Neuronal stem cell (in vitro differentiated cells): ENCODE measurements around the gene SYTL2.

ENCODE experiments used
- DNase-seq: peaks from one replicate; pipeline ENCODE4 v3.0.0-alpha.2; 2013; ENCODE audit warnings: low spot score
- H2AFZ ChIP-seq: one replicate; pipeline ENCODE4 v1.6.1; 2013; ENCODE audit warnings: mild to moderate bottlenecking, low read length, inconsistent platforms
- H2AK5ac ChIP-seq: 2 replicates; pipeline ENCODE4 v1.6.1; 2013; ENCODE audit warnings: low read depth, mild to moderate bottlenecking, inconsistent platforms, low read length, moderate library complexity, mixed read lengths
- H2BK120ac ChIP-seq: 2 replicates; pipeline ENCODE4 v1.6.1; 2013; ENCODE audit warnings: low read depth, mild to moderate bottlenecking, inconsistent platforms, low read length, moderate library complexity, mixed read lengths
- H2BK12ac ChIP-seq: one replicate; pipeline ENCODE4 v1.6.1; 2013; ENCODE audit warnings: low read length, inconsistent platforms
- H2BK15ac ChIP-seq: 2 replicates; pipeline ENCODE4 v1.6.1; 2013; ENCODE audit warnings: mild to moderate bottlenecking, low read length, inconsistent platforms, mixed read lengths
- H2BK5ac ChIP-seq: one replicate; pipeline ENCODE4 v1.6.1; 2013; ENCODE audit warnings: inconsistent platforms, mild to moderate bottlenecking, low read length, moderate library complexity
- H3K14ac ChIP-seq: one replicate; pipeline ENCODE4 v1.6.1; 2013; ENCODE audit warnings: low read length, inconsistent platforms
- H3K18ac ChIP-seq: 2 replicates; pipeline ENCODE4 v1.6.1; 2013; ENCODE audit warnings: low read length, inconsistent platforms
- H3K23ac ChIP-seq: 2 replicates; pipeline ENCODE4 v1.6.1; 2013; ENCODE audit warnings: low read depth, mild to moderate bottlenecking, mixed read lengths, low read length, inconsistent platforms; ENCODE audit not compliant: poor library complexity
- H3K27ac ChIP-seq: replicated peaks from 3 replicates; pipeline ENCODE4 v1.5.1; 2013; ENCODE audit warnings: low read length, inconsistent platforms
- H3K27me3 ChIP-seq, 3 experiments: 2 replicates each; pipeline ENCODE4 v1.6.1; 2013; ENCODE audit warnings: low read length in 3 of 3, mild to moderate bottlenecking in 2 of 3, inconsistent platforms in 1 of 3, low read depth in 1 of 3, mixed read lengths in 1 of 3, moderate library complexity in 1 of 3; ENCODE audit not compliant: control insufficient read depth in 3 of 3, insufficient read depth in 3 of 3
- H3K36me3 ChIP-seq, 2 donors: replicated peaks in 1 of 2; 2 replicates each; pipeline ENCODE4 v1.6.1; 2013; ENCODE audit warnings: low read length in 2 of 2; ENCODE audit not compliant: control insufficient read depth in 2 of 2, insufficient read depth in 2 of 2
- H3K4ac ChIP-seq: 2 replicates; pipeline ENCODE4 v1.6.1; 2013; ENCODE audit warnings: inconsistent platforms, mild to moderate bottlenecking, low read length, moderate library complexity
- H3K4me1 ChIP-seq, 2 donors: 1 replicate in 1 of 2; 2 replicates in 1 of 2; pipeline ENCODE4 v1.6.1; 2013; ENCODE audit warnings: low read length in 2 of 2, low read depth in 1 of 2; ENCODE audit not compliant: control insufficient read depth in 2 of 2, insufficient read depth in 1 of 2
- H3K4me2 ChIP-seq: one replicate; pipeline ENCODE4 v1.6.1; 2013; ENCODE audit warnings: mild to moderate bottlenecking, low read length, inconsistent platforms; ENCODE audit not compliant: insufficient read depth, poor library complexity, severe bottlenecking
- H3K4me3 ChIP-seq, 2 donors: 2 replicates each; pipeline ENCODE4 v1.5.1; 2013; ENCODE audit warnings: low read length in 2 of 2, mild to moderate bottlenecking in 2 of 2, inconsistent platforms in 1 of 2, moderate library complexity in 1 of 2
- H3K79me1 ChIP-seq: one replicate; pipeline ENCODE4 v1.6.1; 2013; ENCODE audit warnings: low read depth, mild to moderate bottlenecking, inconsistent platforms, low read length, moderate library complexity
- H3K9ac ChIP-seq: one replicate; pipeline ENCODE4 v1.6.1; 2013; ENCODE audit warnings: mild to moderate bottlenecking, low read depth, low read length, inconsistent platforms; ENCODE audit not compliant: poor library complexity
- H3K9me3 ChIP-seq, 2 donors: replicated peaks in 1 of 2; 2 replicates each; pipeline versions ENCODE3 to v1.6.1; 2013; ENCODE audit warnings: low read length in 2 of 2, mild to moderate bottlenecking in 2 of 2, inconsistent platforms in 1 of 2, low read depth in 1 of 2, mixed read lengths in 1 of 2, moderate library complexity in 1 of 2; ENCODE audit not compliant: control insufficient read depth in 2 of 2, insufficient read depth in 1 of 2
- H4K8ac ChIP-seq: one replicate; pipeline ENCODE4 v1.6.1; 2013; ENCODE audit warnings: low read depth, mild to moderate bottlenecking, inconsistent platforms, low read length, moderate library complexity
- H4K91ac ChIP-seq: one replicate; pipeline ENCODE4 v1.6.1; 2013; ENCODE audit warnings: low read length, low read depth, mild to moderate bottlenecking, inconsistent platforms; ENCODE audit not compliant: poor library complexity
- WGBS, 2 donors: extraction: QIAGEN DNeasy Blood & Tissue Kit; methylation state at CpG; one replicate each; pipeline ENCODE4 v1.1.7; 2013; ENCODE audit warnings: missing lambda C conversion rate in 2 of 2, mixed read lengths in 1 of 2; ENCODE audit not compliant: insufficient read length in 2 of 2, insufficient replicate concordance in 1 of 2; ENCODE audit errors: extremely low coverage in 2 of 2; 5-methylcytosine and 5-hydroxymethylcytosine counted together

SYTL2 gene

DNA sequence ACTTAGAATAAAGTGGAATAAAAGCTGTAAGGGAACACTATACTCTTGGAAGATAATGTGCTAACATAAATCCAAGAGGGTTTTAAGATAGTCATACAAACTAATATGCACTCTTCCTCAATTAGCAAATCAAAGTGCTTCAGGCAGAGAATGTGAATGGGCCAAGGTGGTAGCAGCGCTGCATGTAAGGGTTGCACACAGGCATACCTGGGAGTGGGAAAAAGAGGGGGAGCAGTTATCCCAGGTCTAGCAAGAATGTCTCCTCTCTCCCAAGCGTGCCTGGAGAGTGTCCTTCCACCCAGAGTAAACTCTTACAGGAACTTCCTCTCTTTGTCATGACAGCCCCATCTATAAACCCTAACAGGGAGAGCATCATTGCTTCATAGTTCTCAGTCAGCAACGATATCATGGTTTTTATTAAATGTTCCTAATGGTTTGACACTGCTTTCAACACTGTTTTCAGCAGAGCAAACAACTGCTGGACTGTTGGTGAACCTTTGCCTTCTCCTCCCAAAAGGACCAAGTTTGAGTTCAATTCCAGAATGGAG is 61.6 kb downstream of the SYTL2 start:
- Histone ChIP-seq H3K9me3 (no peaks in the 10 kb centered on the region), H2BK5ac (no peak overlapping the region)

DNA sequence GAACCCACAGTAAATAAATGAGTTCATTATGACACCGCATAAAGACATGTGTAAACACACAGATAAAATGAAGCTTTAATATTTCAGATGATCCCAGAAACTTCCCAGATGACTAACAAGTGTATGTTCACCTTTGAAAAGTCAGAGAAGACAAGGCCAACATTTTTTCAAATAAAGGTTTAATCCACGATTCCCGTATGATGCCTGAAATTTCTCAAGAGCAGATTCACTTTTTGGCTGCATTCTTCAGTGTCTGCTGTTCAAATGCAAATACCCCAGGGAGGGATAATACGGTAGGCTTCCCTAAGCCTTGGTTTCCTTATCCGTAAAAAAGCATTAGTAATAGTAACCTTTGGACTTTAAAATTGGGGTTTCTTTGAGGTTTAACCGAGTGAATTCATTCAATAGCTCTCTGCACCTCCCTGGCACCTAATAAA is 62.5 kb downstream of the SYTL2 start:
- Histone ChIP-seq H4K91ac (no peak overlapping the region), H2AFZ (no peak overlapping the region), H3K9me3 (no peaks in the 10 kb centered on the region), H2BK120ac (no peak overlapping the region), H3K79me1 (no peaks in the 10 kb centered on the region), H3K4me2 (no peak overlapping the region), H3K36me3 (no peaks in the 10 kb centered on the region), H3K23ac (no peak overlapping the region), H3K4me1 (no peaks in the 10 kb centered on the region), H2BK5ac (no peak overlapping the region), H3K4me3 (no peak overlapping the region), H3K27me3 (no peaks in the 10 kb centered on the region), H2BK15ac (no peak overlapping the region), H3K27ac (no peak overlapping the region), H3K9ac (no peak overlapping the region), H3K18ac (no peak overlapping the region), H2AK5ac (no peak overlapping the region), H3K4ac (no peak overlapping the region), H4K8ac (no peak overlapping the region), H2BK12ac (no peak overlapping the region), H3K14ac (no peak overlapping the region)
- DNase-seq = no peak
- no CpG with 5 or more reads among the region's 6 CpGs for WGBS, 2 donors

More for the DNA sequence above, 61.6 kb downstream of the SYTL2 start:
- WGBS, 2 donors = no CpG with 5 or more reads among the region's 3 CpGs
- H3K14ac ChIP-seq = no peak overlapping the region
- H2AFZ ChIP-seq = no peak overlapping the region
- no peak for DNase-seq
- H3K36me3 ChIP-seq = no peaks in the 10 kb centered on the region
- H2BK120ac ChIP-seq = no peak overlapping the region
- H3K4me3 ChIP-seq = no peak overlapping the region
- no peaks in the 10 kb centered on the region for H3K4me1 ChIP-seq
- H4K8ac ChIP-seq = no peak overlapping the region
- no peaks in the 10 kb centered on the region for H3K27me3 ChIP-seq
- no peak overlapping the region for H3K9ac ChIP-seq
- H4K91ac ChIP-seq = no peak overlapping the region
- H3K27ac ChIP-seq = no peak overlapping the region
- H2AK5ac ChIP-seq = no peak overlapping the region
- H3K4ac ChIP-seq = no peak overlapping the region
- H3K4me2 ChIP-seq = no peak overlapping the region
- H2BK15ac ChIP-seq = no peak overlapping the region
- H3K79me1 ChIP-seq = no peaks in the 10 kb centered on the region
- H2BK12ac ChIP-seq = no peak overlapping the region
- no peak overlapping the region for H3K23ac ChIP-seq
- H3K18ac ChIP-seq = no peak overlapping the region

DNA sequence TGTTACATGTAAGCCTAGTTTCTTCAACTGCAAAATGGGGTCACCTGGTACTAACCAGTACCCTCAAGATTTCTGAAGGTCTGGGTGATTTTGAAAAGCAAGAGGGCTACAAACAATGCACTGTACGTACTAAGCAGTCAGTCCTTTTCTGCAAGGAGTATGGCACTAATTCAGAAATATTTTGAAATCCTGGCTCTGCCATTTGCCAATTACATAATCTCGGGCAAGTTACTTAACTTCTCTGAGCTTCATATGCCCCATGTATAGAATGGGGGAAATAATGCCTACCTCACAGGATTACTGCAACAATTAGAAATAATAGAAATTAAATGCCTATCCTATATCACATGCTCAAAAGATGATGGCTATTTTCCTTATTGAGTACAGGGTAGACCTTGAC is 64.3 kb downstream of the SYTL2 start:
- H4K91ac ChIP-seq = no peak overlapping the region
- no peak overlapping the region for H3K18ac ChIP-seq
- no peaks in the 10 kb centered on the region for H3K79me1 ChIP-seq
- no peaks in the 10 kb centered on the region for H3K9me3 ChIP-seq
- no peak overlapping the region for H3K27ac ChIP-seq
- H2BK5ac ChIP-seq = no peak overlapping the region
- no CpG with 5 or more reads among the region's 2 CpGs for WGBS, 2 donors
- no peak overlapping the region for H3K4me3 ChIP-seq
- H3K4me2 ChIP-seq = no peak overlapping the region
- H3K4me1 ChIP-seq = peaks cover 0 to 1% of the 10 kb centered on the region in 2 donors
- H2BK12ac ChIP-seq = no peak overlapping the region
- no peak for DNase-seq
- H3K14ac ChIP-seq = no peak overlapping the region
- H3K23ac ChIP-seq = no peak overlapping the region
- H4K8ac ChIP-seq = no peak overlapping the region
- H3K4ac ChIP-seq = no peak overlapping the region
- no peaks in the 10 kb centered on the region for H3K27me3 ChIP-seq
- H3K9ac ChIP-seq = no peak overlapping the region
- H3K36me3 ChIP-seq = no peaks in the 10 kb centered on the region
- H2AFZ ChIP-seq = no peak overlapping the region
- H2BK120ac ChIP-seq = no peak overlapping the region
- no peak overlapping the region for H2BK15ac ChIP-seq
- H2AK5ac ChIP-seq = no peak overlapping the region

DNA sequence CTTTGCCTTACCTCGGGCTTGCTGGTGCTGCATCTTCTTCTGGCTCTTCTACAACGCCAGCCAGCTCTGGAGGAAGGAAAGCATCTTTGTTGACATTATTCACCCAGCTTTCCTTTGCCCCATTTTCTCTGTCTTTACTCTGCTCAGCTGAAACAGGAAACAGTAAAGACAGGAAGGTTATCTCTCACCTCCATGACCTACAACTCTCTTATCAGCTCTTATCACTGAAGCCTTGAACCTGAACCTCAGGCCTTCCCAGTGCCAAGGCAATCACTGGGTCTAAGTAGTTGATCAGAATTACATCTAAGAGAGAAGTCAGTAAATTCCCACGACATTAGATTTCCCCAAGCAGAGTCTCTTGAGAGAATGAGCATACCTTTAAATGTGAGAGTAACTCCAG is 65.3 kb downstream of the SYTL2 start:
- WGBS, 2 donors = no CpG with 5 or more reads among the region's 3 CpGs

More for the DNA sequence above, 65.3 kb downstream of the SYTL2 start:
- H3K4me2 ChIP-seq = no peak overlapping the region
- no peak overlapping the region for H2BK120ac ChIP-seq
- H3K4me1 ChIP-seq = peaks cover 0 to 3% of the 10 kb centered on the region in 2 donors
- no peak overlapping the region for H2BK5ac ChIP-seq
- no peak overlapping the region for H2AK5ac ChIP-seq
- no peak overlapping the region for H3K23ac ChIP-seq
- H4K8ac ChIP-seq = no peak overlapping the region
- H3K9ac ChIP-seq = no peak overlapping the region
- H3K4me3 ChIP-seq = peak overlapping the region in 1 of 2 donors; percentile 51
- no peaks in the 10 kb centered on the region for H3K36me3 ChIP-seq
- no peak for DNase-seq
- H3K79me1 ChIP-seq = no peaks in the 10 kb centered on the region
- no peaks in the 10 kb centered on the region for H3K9me3 ChIP-seq
- H2BK15ac ChIP-seq = no peak overlapping the region
- H3K4ac ChIP-seq = no peak overlapping the region
- no peak overlapping the region for H2AFZ ChIP-seq
- no peak overlapping the region for H4K91ac ChIP-seq
- H3K14ac ChIP-seq = no peak overlapping the region
- no peak overlapping the region for H3K27ac ChIP-seq
- no peak overlapping the region for H3K18ac ChIP-seq
- no peak overlapping the region for H2BK12ac ChIP-seq
- no peaks in the 10 kb centered on the region for H3K27me3 ChIP-seq
